HG03060 (cell line): ENCODE data around the gene UGT3A1.
"Not testable (repeated sequence)": the region's sequence is repeated elsewhere in the genome, so short reads cannot be mapped to it uniquely, and the experiment has no call there.

ENCODE experiments used
- ATAC-seq: cut with Tn5 transposase; IDR thresholded peaks from one replicate; pipeline ENCODE4 v1.9.1; 2021; ENCODE audit warnings: low read depth, moderate number of reproducible peaks; ENCODE audit not compliant: unreplicated experiment

UGT3A1 gene, protein sequence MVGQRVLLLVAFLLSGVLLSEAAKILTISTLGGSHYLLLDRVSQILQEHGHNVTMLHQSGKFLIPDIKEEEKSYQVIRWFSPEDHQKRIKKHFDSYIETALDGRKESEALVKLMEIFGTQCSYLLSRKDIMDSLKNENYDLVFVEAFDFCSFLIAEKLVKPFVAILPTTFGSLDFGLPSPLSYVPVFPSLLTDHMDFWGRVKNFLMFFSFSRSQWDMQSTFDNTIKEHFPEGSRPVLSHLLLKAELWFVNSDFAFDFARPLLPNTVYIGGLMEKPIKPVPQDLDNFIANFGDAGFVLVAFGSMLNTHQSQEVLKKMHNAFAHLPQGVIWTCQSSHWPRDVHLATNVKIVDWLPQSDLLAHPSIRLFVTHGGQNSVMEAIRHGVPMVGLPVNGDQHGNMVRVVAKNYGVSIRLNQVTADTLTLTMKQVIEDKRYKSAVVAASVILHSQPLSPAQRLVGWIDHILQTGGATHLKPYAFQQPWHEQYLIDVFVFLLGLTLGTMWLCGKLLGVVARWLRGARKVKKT

DNA sequence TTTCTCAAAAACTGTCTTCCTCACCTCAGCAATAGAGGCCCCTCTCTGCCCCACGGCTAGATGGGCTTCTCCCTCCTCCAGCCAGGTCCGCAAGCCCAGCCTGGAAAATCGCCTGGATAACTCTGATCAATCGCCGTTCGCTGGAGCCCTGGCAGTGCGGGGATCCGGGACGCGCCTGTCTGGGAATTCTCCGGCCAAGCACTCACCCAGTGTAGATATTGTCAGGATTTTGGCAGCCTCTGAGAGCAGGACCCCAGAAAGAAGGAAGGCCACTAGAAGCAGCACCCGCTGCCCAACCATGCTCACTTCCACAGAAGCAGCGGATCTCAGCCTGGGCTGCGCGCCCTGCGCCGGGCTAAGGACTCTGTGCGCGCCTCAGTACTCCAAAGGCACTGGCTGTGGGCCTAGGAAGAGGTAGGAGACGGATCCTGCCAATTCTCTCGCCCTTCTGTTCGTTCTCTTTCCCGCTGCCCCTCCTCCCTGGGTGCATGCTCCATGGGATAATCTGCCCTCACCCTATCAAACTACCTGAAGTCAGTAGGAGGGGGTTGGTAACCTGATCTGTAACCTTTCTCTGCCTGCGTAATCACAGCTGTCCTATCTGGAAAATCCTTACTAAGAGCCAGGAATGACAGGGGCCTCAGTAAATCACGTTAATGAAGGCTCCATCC lies at the start of gene UGT3A1:
TSS of gene UGT3A1 (minus strand) at position 450 of the 671 bp plus-strand sequence. CDS start at position 300, 150 bp downstream.
- no peak for ATAC-seq

DNA sequence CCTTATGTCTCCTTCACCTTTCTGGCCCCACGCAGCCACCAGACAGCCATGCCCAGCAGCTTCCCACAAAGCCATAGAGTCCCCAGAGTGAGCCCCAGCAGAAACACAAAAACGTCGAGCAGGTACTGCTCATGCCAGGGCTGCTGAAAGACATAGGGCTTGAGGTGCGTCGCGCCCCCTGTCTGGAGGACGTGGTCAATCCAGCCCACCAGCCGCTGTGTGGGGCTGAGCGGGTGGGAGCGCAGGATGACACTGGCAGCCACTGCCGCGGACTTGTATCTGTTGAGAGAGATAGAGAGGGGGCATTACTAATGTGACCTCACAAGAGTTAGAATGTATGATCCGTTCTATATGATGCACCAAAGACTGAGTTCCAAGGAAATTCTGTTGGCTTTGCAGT lies 44.5 kb upstream of the UGT3A1 start:
- no peak for ATAC-seq

DNA sequence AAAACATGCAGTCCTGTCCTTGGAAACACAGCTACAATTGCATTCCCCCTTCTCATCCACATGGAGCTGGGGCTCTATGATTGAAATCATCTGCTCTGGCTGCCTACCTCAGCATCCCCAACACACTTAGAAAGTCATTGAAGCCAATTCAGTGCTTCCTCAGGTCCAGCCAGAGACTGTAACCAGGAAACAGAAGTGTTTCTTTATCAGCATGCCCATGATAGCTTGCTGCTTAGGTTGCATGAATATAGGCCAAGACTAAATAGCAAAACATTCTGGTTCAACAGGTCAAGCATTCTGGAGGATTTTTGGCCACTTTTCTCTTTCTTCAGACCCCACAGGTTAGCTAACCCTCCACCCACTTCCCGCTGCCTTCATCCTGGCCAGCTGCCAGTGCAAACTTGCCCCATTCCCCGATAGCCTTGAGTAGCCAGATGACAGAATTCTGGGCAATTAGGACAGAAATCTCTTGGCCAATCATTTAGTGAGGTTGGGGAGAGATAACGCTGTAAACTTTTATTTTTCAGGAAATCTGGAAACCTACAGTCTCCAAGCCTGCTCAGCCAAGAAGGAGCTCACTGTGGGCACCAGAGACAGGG lies 43.4 kb upstream of the UGT3A1 start:
- not testable (repeated sequence) for ATAC-seq

DNA sequence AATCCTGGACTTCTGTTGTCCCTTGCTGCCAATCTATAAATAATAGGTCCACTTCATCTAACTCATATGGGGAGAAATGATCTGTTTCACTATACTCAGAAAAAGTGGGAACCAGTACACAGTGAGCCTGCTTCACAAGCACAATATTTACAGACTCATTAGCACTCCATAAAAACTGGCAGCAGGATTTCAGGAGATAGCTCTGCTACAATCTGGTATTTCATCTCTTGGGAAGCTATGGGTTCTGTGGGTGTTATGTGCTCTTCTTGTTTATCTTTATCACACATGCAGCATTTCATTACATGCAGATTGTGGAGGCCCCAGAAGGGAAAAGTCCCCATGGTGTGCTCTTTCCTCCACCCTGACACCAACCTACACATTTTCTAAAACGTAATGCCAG lies 42.3 kb upstream of the UGT3A1 start:
- ATAC-seq = no peak

DNA sequence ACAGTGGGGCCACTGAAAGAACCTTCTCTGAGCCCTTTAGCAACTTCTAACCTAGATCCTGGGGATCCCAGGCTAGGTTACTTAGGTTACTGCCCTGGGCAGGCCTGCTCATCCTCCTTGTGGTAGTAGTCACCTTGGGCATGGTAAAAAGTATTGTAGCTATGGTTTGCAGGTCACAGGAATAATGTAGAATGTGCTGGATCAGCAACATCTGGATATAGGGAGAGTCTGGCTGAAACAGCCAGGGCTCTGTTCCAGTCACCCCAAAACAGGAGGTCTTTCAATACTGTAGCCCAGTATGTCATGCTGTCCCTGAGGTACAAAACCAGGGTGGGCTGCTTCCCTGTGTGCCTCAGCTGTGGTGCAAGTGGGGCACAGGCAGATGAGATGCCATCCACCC lies 41.9 kb upstream of the UGT3A1 start:
- ATAC-seq = no peak

DNA sequence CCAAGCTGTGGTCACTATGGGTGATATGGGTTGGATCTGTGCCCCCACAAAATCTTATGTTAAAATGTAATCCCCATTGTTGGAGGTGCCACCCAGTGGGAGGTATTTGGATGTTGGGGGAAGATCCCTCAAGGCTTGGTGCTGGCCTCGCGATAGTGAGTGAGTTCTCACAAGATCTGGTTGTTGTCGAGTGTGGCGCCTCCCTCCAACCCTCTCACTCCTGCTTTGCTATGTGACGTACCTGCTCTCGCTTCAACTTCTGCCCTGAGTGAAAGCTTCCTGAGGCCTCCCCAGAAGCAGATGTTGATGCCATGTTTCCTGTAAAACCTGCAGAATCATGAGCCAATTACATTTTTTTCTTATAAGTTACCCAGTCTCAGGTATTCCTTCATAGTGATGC lies 40.0 kb upstream of the UGT3A1 start:
- no peak for ATAC-seq

DNA sequence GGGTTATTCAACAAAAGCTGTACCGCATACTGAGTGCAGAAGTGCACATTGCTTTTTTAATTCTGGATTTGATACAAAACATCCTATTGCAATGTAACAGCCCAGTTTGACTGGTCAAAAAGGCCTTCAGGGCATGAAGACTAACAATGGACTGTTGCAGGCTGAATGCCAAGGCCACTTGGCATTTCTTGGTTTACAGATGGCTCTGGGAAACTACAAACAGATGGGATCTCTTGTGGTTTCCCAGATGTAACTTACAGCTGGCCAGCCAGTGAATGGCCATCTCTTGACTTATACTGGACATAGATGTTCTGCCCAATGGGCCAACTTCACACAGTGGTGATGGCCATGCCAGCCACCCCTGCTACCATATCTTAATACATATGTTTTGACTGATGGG lies 38.7 kb upstream of the UGT3A1 start:
- no peak for ATAC-seq

DNA sequence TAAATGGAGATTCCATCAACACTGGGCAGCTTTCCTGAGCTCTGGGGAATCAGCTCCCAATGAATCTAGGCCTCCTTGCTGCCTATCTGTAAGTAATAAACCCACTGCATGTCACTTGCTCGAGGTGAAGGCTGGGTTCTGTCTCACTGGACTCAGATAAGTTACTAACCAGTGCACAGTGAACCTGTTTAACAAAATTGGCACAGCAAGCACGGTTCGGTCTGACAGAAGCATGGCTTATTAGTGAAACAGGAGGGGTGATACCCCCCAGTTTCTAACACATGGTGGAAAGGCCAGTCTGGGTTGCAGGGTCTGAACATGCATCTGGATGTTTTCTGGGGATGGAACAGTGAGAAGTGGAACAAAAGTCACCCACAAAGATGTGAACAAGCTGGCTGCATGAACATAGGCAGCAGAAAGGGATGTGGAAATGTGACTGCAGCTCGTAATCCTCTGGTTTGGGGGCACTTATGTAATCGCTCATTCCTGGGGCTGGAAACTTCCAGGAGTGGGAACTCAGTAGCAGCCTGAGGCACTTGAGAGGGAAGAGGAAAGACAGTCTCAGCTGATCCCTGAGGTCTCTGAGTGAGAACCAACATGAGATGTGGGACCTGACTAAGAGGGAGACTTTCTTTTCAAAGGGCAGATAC lies 37.8 kb upstream of the UGT3A1 start:
- no peak for ATAC-seq

DNA sequence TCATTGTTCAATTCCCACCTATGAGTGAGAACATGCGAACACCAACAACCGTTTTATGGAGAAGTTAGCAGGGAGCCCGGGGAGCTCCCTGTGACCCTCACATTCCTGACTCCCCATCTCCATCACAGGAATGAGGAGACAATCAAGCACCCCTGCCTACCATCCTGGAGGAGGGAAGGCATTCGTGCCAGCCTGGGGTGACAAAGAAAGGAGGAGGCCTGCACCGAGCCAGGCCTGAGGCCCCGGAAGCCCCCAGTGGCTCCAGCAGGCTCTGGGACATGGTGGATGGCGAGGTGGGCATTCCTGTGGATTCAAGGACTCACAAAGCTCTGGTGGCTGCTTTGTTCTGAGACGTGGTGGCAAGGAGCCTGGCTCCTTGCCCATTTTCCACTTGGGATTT lies 36.5 kb upstream of the UGT3A1 start:
- no peak for ATAC-seq

DNA sequence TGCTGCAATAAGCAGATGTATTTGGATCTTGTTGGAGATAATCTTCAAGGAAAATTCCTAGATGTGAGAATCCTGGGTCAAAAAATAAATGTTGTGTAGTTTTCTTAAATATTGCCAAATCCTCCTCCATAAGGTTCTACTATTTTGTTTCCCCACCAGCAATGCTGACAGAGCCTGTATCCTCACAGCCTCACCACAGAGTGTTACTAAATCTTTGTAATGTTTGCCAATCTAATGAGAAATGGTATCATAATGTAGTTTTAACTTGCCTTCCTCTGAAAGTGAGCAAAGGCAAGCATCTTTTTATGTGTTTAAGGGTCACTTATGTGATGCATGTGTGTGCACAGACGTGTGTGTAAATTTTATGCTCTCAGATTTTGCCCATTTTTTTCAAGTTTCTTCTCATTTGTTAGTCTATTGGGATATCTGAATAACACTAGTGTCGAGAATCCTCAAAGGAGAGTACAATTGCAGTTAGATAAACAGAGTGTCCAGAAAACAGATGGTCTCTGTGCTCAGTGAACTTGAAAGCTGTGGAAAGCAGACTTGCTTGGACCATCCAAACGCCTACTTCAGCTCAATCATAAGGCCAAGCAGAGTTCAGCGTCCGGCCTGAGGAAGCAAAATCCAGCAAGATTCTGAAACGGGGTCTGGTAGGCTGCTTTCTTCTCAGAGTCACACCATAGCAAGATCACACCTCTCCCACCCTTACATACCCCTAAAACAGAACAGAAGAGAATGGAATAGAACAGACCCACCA lies 35.7 kb upstream of the UGT3A1 start:
- ATAC-seq = no peak

DNA sequence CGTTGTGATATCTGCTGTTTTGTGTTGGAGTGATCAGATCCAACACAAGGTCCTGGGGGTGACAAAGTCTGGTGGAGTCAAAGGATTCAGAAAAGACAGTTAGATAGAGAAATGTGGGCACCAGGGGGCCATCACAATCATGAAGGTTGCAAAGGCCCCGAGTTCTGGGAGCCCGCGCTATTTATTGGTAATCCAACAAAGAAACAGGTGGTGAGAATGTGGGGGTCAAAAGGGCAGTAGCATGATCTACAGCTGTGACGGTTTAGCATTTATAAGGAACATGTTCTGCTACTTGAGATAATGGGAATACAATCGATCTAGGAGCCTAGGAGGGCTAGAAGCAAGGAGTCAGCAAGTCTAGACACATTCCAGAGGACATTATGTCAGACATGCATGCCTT lies 31.1 kb upstream of the UGT3A1 start:
- not testable (repeated sequence) for ATAC-seq

DNA sequence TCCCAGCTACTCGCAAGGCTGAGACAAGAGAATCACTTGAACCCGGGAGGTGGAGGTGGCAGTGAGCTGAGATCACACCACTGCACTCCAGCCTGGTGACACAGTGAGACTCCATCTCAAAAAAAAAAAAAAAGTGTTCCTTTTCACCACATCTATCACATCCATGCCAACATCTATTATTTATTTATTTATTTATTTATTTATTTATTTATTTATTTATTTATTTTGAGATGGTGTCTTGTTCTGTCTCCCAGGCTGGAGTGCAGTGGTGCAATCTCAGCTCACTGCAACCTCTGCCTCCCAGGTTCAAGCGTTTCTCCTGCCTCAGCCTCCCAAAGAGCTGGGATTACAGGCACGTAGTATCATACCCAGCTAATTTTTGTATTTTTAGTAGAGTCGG lies 28.4 kb upstream of the UGT3A1 start:
- not testable (repeated sequence) for ATAC-seq

DNA sequence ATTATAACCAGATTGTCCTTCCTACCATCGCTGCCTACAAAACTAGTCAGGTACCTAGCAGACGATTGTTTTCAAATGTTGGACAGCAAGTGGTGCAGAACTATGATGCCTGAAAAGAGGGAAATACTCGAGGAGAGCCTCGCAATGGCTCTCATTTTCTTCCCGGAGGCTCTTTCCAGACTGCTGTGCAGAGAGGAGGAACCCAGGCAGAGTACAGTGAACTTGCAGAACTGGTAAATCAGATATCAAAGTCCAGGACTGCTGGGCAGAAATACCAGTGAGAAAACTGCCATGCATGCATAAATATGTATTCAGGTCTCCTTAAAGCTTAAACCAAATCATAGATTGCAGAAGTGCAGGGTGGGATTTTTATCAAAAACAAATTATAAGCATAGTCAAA lies 26.4 kb upstream of the UGT3A1 start:
- no peak for ATAC-seq

DNA sequence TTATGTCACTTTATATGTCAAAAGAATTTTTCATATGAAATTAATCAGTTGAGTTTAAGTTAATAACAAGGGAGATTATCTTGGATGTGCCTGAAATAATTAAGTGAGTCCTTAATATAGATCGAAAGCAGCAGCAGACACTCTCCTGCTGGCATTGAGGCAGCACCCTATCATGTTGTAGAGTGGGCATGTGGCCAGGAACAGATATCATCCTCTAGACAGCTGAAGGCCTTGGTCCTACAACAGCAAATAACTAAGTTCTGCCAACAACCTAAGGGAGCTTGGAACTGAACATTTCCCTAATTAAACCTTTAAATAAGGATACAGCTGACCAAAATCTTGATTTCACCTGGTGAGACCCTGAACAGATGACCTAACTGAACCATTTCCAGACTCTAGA lies 25.8 kb upstream of the UGT3A1 start:
- no peak for ATAC-seq

DNA sequence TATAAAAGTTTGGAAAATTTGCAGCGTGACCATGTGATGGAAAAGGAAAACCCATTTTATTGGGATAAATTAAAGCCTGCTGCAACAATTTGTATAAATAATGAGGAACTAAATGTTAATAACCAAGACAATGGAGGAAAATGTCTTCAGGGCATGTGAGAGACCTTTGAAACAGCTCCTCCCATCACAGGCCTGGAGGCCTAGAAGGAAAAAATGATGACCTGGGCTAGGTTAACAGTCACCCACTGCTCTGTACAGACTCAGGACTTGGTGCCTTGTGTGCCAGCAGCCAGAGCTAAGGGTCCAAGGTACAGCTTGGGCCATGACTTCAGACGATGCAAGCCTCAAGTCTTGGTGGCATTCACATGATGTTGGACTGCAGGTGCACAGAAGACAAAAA lies 22.0 kb upstream of the UGT3A1 start:
- ATAC-seq = no peak

DNA sequence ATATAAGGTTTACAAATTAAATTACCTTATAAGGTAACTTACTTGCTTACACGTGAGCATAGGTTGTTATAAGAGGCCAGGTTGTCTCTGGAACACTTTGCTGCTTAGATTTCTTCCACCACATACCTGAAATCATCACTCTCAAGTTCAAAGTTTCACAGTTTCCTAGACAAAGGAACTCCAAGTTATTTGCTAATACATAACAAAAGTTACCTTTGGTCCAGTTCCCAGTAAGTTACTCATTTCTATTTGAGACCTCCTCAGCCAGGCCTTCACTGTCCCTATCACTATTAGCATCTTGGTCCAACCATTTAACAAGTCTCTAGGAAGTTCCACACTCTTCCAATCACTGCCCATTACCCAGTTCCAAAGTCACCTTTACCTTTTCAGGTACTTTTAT lies 18.5 kb upstream of the UGT3A1 start:
- ATAC-seq = no peak

DNA sequence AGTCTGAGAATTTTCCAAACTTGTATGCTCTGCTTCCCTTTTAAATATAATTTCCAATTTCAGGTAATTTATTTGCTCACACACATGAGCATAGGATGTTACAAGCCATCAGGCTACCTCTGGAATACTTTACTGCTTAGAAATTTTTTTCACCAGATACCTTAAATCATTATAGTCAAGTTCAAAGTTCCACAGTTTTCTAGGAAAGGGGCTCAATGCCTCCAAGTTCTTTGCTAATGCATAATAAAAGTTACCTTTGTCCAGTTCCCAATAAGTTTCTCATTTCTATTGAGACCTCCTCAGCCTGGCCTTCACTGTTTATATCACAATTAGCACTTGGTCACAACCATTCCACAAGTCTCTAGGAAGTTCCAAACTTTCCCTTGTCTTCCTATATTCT lies 16.2 kb upstream of the UGT3A1 start:
- ATAC-seq = no peak

DNA sequence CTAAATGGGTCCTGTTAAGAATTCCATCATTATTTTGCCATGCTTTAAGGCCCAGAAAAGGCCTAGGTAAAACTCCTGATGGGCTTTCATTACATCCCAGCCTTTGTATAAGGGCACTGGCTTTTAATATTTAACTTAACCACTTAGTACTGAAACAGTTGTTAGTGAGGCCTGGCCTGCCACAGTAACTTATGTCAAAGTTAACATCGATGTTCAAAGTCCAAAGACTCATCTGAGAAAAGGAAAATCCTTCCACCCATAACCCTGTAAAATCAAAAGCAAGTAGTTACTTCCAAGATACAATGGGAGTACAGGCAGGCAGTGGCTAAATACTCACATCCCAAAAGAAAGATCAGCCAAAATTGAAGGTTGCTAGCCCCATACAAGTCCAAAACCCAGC lies 15.0 kb upstream of the UGT3A1 start:
- no peak for ATAC-seq

DNA sequence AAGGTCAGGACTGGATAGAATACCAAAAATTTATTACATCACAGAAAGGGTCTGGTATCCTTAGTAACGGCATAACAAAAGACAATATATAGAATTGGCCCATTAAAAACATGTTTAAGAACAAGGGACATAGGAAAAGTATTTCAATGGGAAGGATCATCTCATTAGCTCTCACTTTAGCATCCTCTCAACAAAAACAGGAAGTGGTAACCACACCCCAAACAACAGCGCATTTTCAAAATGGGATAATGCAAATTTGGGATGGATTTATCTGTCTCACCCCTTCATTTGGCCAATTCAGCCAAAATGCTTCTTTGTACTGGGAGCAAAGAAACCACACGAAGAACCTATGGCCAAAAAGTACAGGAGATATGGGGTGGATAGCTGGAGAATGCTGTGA lies 9.8 kb upstream of the UGT3A1 start:
- ATAC-seq = no peak

DNA sequence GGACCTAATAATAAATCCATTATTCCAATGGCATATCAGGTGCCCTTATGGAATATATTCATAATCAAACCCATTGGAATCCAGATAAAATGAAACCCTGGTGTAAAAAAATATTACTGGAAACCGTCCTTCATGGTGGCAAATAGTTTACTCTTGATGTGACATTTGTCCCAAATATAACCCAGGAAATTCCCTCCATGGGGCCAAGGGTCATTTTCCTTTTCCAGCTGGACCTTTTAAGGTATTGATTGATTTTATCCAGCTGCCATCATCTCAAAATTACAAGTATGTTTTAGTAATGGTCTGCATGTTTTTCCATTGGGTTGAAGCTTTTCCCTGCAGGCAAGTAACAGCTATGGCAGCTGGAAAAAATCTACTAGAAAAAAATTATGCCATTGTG lies 8.4 kb upstream of the UGT3A1 start:
- ATAC-seq = no peak
